ENCODE results near the gene SCN9A.

DNA sequence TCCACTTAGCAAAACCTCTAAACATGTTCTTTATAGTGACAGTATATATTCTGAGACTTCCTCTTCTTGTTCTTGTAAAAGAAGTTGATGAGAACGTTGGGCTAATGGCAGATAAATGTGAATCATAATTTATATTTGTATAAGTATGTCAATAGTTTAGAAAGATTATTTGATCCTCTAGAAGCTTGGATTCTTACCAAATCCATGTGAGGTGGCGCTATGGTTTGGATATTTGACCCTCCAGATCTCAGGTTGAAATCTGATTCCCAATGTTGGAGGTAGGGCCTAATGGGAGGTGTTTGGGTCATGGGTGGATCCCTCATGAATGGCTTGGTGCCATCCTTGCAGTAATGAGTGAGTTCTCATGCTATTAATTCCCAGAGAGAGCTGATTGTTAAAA is 218.2 kb downstream of the SCN9A start:
- TF ChIP-seq, protein P1, sequence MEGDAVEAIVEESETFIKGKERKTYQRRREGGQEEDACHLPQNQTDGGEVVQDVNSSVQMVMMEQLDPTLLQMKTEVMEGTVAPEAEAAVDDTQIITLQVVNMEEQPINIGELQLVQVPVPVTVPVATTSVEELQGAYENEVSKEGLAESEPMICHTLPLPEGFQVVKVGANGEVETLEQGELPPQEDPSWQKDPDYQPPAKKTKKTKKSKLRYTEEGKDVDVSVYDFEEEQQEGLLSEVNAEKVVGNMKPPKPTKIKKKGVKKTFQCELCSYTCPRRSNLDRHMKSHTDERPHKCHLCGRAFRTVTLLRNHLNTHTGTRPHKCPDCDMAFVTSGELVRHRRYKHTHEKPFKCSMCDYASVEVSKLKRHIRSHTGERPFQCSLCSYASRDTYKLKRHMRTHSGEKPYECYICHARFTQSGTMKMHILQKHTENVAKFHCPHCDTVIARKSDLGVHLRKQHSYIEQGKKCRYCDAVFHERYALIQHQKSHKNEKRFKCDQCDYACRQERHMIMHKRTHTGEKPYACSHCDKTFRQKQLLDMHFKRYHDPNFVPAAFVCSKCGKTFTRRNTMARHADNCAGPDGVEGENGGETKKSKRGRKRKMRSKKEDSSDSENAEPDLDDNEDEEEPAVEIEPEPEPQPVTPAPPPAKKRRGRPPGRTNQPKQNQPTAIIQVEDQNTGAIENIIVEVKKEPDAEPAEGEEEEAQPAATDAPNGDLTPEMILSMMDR (IDR thresholded peaks at IDR 0.05; ENCODE audit: low read length), result no peak
- TF ChIP-seq EZH2 (IDR thresholded peaks at IDR 0.05; ENCODE audit: borderline replicate concordance, low read length), result no peak
